K562 (cell line): ENCODE results near the gene SLC16A6. TPM values are rescaled to one million over a fixed set of nuclear protein-coding genes. Genes with fewer than 3 reads are reported as not detected.

ENCODE experiments used
- CBX2 ChIP-seq: fragments of 200-600 bp; sonication (generic); IDR thresholded peaks from one replicate; pipeline ENCODE4 v1.6.1; 2012; ENCODE audit warnings: mild to moderate bottlenecking, low read length, inconsistent platforms; ENCODE audit not compliant: insufficient read depth, poor library complexity, severe bottlenecking
- CHD2 ChIP-seq: IDR thresholded peaks from 2 replicates; pipeline ENCODE4 v1.6.1; 2011; ENCODE audit warnings: low read depth, low read length
- DNMT1 ChIP-seq: fragments of 450-650 bp; IDR thresholded peaks from 2 replicates; pipeline ENCODE4 v1.6.1; 2016; ENCODE audit warnings: antibody characterized with exemption, mild to moderate bottlenecking
- E2F3 ChIP-seq: fragments of 250-450 bp; sonication (Bioruptor Pico); IDR thresholded peaks from 2 replicates; pipeline ENCODE4 v1.4.0; 2020; ENCODE audit warnings: mild to moderate bottlenecking
- HNRNPK ChIP-seq: fragments of 200-400 bp; formaldehyde crosslinking; IDR thresholded peaks from one replicate; pipeline ENCODE4 v1.6.1; 2018; ENCODE audit warnings: mild to moderate bottlenecking, low read depth, low read length; ENCODE audit not compliant: poor library complexity, severe bottlenecking
- MBD2 ChIP-seq: sonication (generic); IDR thresholded peaks from 2 replicates; pipeline ENCODE4 v1.6.1; 2016; ENCODE audit warnings: low read depth, borderline replicate concordance
- MEF2D ChIP-seq: conservative IDR thresholded peaks from 2 replicates; pipeline ENCODE4 v1.6.1; 2016; ENCODE audit warnings: low read depth, missing genetic modification characterization, missing compliant biosample characterization
- NR2C1 ChIP-seq, 2 experiments: fragments of 450-650 bp; IDR thresholded peaks; 2 replicates each; pipeline ENCODE4 v1.6.1; 2017; ENCODE audit warnings: mild to moderate bottlenecking in 2 of 2, antibody characterized with exemption in 1 of 2, inconsistent platforms in 1 of 2, missing compliant biosample characterization in 1 of 2, missing genetic modification characterization in 1 of 2
- POLR2G ChIP-seq: fragments of 200-400 bp; formaldehyde crosslinking; IDR thresholded peaks from 2 replicates; pipeline ENCODE4 v1.6.1; 2017; ENCODE audit warnings: low read depth, mild to moderate bottlenecking, antibody characterized with exemption, low read length, moderate library complexity
- RBBP5 ChIP-seq: fragments of 200-600 bp; sonication (generic); IDR thresholded peaks from 2 replicates; pipeline ENCODE4 v1.6.1; 2012; ENCODE audit warnings: borderline replicate concordance, mild to moderate bottlenecking, low read length, control low read depth, inconsistent platforms; ENCODE audit not compliant: insufficient read depth, poor library complexity, severe bottlenecking
- SNAPC5 ChIP-seq: fragments of 250-450 bp; sonication (Bioruptor Pico); IDR thresholded peaks from 2 replicates; pipeline ENCODE4 v1.8.0; 2021; ENCODE audit warnings: moderate library complexity, mild to moderate bottlenecking, inconsistent platforms
- TAF1 ChIP-seq: IDR thresholded peaks from 2 replicates; pipeline ENCODE4 v1.6.1; 2011; ENCODE audit warnings: mild to moderate bottlenecking, low read length, moderate library complexity; ENCODE audit not compliant: insufficient read depth, control insufficient read depth, severe bottlenecking; ENCODE audit errors: extremely low read depth
- ZHX1 ChIP-seq: fragments of 150-350 bp; conservative IDR thresholded peaks from 2 replicates; pipeline ENCODE4 v1.6.1; 2014; ENCODE audit warnings: low read length
- ZNF224 ChIP-seq: sonication (generic); formaldehyde crosslinking; IDR thresholded peaks from 2 replicates; pipeline ENCODE4 v1.8.0; 2022; ENCODE audit warnings: mild to moderate bottlenecking, missing genetic modification reagents
- ZNF583 ChIP-seq: fragments of 250-450 bp; sonication (Bioruptor Pico); IDR thresholded peaks from 2 replicates; pipeline ENCODE4 v1.4.0; 2020
- ZSCAN32 ChIP-seq: fragments of 450-650 bp; formaldehyde crosslinking; IDR thresholded peaks from 2 replicates; pipeline ENCODE4 v1.4.0; 2020; ENCODE audit warnings: mild to moderate bottlenecking, moderate library complexity
- polyA plus RNA-seq, 8 experiments: library from polyadenylated mRNA; depleted of rRNA in 4 of 8; stranded (reverse) in 5 of 8; unstranded in 3 of 8; fragments of >200 nt; fragmentation: Nextera tagmentation in 2 of 8; fragmentation: Illumina TruSeq in 1 of 8; extraction: Ambion mirVana in 2 of 8; extraction: Trizol in 1 of 8; gene quantifications; 2 replicates each; pipeline versions ENCODE4 v1.2.1 to v1.2.3, GENCODE V29; 2011 to 2014; ENCODE audit warnings: inconsistent platforms in 1 of 8, missing spikeins in 1 of 8
- total RNA-seq, 7 experiments: library from RNA; depleted of rRNA in 6 of 7; stranded (reverse); fragments of >200 nt in 6 of 7; fragmentation: Illumina TruSeq in 2 of 7; extraction: Trizol in 2 of 7; gene quantifications; 2 replicates each; pipeline versions ENCODE4 v1.2.1 to v1.2.3, GENCODE V29; 2011 to 2021; ENCODE audit warnings: low replicate concordance in 1 of 7
- TF ChIP-seq, protein P1 (sequence below), 3 experiments: fragments of 200-800 bp in 1 of 3; sonication (Bioruptor generic) in 1 of 3; sonication (generic) in 1 of 3; formaldehyde crosslinking in 1 of 3; IDR thresholded peaks; 2 replicates each; pipeline versions ENCODE4 v1.6.1 to v1.8.0; 2016 to 2022; ENCODE audit warnings: mild to moderate bottlenecking in 2 of 3, missing compliant biosample characterization in 2 of 3, missing genetic modification characterization in 2 of 3, missing genetic modification reagents in 1 of 3

Gene SLC16A6
- total and polyA plus RNA-seq, 9 of the 15 experiments (the other 6 are each of a cell fraction or from before 2014, with no cell fraction given) = 0.05 to 0.31 (median 0.15) TPM

DNA sequence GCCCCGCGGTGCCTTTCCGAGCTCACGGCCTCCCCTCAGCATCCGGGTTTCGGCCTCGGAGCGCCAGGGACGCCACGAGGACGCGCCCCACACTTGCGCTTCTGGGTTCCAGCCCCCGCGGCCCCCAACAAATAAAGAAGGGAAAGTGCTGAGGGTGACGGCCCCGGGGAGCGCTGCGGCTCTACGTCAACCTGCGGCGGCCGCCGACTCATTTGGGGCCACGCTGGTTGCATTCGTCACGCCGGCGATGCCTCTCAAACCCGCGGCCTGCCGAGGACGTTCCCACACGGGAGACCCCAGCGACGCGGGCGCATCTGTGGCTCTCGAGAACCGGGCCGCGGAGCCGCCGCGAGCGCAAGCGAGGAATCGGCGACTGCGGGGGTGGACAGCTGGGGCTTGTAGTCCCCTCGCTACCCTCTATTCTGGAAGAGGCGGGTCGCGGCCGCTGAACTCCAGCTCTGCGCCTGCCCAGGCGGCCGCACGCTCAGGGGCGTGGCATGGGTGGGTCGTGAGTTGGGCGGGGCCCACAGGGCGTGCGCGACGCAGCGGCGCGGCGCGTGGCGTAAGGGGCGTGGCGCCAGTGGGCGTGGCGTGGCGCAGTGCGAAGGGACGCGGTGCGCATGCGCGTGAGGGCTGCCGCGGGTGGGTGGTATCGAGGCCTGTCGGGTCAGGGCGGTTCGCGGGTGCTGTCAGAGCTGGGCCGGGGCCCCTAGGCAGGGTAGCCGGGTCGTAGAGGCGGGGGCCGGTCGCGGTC lies 43.3 kb downstream of the SLC16A6 start, which contains the start of gene AMZ2 (continued):
- TF ChIP-seq POLR2G = peak; percentile 98
- no peak for TF ChIP-seq ZNF583
- no peak for TF ChIP-seq DNMT1
- TF ChIP-seq TAF1 = peak; percentile 70
- TF ChIP-seq, protein P1, sequence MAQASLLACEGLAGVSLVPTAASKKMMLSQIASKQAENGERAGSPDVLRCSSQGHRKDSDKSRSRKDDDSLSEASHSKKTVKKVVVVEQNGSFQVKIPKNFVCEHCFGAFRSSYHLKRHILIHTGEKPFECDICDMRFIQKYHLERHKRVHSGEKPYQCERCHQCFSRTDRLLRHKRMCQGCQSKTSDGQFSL (CRISPR knock-in tag; IDR thresholded peaks at IDR 0.05) = no peak
- TF ChIP-seq, protein P1 (tag; IDR thresholded peaks at IDR 0.05) = no peak
- TF ChIP-seq SNAPC5 (CRISPR knock-in tag) = no peak
- no peak for TF ChIP-seq ZNF224 (CRISPR knock-in tag)
- TF ChIP-seq NR2C1 (IDR thresholded peaks at IDR 0.05) = no peak
- TF ChIP-seq NR2C1 (tag; IDR thresholded peaks at IDR 0.05) = no peak
- TF ChIP-seq E2F3 = no peak
- no peak for TF ChIP-seq HNRNPK
- TF ChIP-seq CBX2 = no peak
- TF ChIP-seq ZSCAN32 (CRISPR knock-in tag) = no peak
- peak; percentile 46; the same call in 1 of the 2 replicates for TF ChIP-seq MBD2
- TF ChIP-seq MEF2D (tag) = no peak
- TF ChIP-seq RBBP5 = peak; percentile 75
- no peak for TF ChIP-seq ZHX1
- no peak for TF ChIP-seq CHD2
